Measurements from ENCODE around the gene PLXDC2.

The PLXDC2 gene

DNA sequence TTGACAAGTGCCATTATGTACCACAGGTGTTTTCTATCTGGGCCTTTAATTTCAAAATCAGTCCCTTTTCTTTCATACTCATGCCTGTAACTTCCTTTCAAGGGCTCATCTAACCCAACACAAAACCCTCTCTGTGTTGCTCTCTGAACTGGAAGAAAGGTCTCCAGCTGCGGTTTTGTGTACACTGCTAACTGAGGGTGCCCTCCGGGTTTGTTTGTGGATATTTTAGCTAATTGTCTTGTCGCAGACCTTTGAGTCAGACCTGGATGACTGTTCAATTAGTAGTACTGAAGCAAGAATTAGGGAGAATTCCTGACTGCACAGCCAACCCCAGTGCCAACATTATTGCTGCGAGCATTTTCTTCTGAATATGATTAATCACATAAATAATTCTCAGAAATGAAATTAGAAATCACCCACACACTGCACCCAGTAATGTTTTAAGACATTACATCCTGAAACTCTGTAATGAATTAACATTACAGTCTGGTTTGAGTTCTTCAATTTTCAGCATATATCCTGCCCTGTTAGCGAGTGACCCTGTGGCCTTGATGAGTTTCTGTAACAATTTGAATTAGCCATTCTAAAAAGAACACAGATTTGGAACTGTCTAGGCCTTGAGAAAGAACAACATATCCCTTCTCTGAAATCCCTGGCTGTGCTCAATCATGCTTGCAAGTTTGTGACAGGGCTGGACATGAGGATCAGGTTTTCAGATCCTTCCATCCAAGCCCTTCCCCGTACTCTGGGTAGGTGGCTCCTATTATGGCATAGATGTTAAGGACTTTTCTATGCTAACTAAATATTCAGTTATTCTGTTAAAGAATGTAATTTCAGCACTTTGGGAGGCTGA is 460.1 kb downstream of the PLXDC2 start:
- no peak for DNase-seq (ENCODE audit: low read depth)

DNA sequence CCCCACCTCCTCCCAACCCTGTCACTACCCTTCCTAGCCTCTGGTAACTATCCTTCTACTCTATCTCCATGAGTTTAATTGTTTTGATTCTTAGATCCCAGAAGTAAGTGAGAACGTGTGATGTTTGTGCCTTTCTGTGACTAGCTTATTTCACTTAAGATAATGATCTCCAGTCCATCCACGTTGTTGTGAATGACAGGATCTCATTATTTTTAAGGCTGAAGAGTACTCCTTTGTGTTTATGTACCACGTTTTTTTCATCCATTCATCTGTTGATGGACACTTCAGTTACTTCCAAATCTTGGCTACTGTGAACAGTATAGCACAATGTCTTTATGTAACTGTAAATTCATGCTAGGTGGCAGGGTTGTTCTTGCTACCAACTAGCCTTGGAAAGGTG is 461.6 kb downstream of the PLXDC2 start:
- no peak for DNase-seq (ENCODE audit: low read depth)

DNA sequence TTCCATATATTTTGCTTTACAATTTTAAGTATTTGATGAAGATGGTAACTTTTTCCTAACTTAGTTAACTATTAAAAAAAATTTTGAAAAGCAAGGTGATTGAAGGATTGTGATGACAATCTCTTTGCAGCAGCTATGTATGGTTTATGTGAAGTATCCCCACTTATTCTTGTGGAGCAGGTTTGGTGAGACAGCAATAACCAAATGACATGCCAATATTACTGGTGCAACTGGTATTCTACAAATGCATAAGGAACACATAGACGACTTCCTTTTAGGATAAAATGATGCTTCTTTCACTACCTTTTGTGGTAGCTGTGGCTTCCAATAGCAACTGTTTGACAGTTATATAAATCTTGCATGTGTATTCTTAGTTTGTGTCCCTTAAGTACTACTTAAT is 465.3 kb downstream of the PLXDC2 start:
- DNase-seq (ENCODE audit: low read depth) = no peak

DNA sequence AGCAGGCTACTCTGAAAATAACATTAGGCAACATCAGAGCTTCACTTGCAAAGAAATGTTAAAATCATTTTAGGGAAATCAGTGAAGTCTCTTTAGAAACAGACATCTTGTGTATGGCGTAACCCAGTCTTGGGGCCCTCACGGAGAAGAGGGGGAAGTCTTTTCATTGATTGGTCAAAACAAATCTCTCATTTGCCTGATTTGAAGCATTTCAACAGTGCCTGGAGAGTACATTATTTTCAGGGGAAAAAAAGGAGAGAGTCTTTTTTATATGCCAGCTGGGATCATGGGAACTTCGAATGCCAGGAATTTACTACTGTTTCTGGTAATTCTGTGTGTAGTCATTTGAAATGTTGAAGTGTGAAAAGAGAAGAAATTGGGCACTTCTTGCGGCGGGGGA is 471.4 kb downstream of the PLXDC2 start:
- DNase-seq (ENCODE audit: low read depth) = no peak

DNA sequence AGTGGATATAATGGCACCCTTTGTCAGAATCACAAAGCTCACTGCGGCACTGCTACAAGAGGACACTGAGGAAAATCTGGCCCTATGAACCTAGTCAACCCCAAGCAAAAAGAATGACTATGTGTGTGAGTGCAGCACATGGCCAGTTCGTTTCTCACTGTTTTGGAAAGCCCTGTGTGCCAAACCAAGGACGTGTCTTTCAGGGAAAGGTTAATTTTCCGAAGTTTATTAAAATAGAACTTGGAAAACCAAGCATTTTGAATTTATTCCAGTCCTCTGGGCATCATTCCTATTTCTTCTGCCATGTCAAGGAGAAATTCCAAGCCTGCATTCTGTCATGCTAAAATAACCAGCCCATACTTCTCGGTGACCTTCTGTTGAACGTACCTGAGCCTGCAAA is 471.8 kb downstream of the PLXDC2 start:
- no peak for DNase-seq (ENCODE audit: low read depth)

DNA sequence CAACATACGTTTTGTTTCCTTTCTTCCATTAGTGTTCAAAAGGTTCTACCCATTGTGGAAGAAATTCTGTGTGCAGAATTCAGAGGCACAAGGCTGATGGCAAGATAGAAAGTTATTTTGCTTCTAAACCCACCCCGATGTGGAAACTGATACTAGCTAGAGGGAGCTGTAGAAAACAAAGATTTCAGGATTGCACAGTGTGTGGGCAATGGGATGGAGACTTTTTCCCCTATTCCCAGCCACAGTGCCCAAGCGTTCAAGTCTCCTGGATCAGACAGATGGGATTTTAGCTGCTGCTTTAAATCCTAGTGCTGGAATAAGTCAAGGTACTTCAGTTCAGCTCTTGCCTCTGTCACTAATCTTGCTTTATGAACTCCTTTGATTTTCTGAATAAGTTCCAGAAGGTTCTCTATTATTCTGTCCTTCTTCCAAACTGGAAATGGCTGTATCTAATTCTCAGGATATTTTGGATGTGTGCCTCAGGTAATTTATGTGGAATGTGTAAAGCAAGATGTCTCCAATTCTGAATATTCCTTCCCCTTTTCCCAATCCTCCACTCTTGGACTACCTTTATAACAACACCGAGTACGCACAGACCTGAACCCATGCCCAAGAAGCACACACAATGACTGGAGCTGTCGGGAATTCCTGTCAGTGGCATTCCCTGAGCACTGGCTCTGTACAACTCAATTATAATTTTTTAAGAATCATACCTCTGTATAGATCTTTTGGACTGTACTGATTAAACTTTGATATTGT is 473.0 kb downstream of the PLXDC2 start:
- no peak for DNase-seq (ENCODE audit: low read depth)

DNA sequence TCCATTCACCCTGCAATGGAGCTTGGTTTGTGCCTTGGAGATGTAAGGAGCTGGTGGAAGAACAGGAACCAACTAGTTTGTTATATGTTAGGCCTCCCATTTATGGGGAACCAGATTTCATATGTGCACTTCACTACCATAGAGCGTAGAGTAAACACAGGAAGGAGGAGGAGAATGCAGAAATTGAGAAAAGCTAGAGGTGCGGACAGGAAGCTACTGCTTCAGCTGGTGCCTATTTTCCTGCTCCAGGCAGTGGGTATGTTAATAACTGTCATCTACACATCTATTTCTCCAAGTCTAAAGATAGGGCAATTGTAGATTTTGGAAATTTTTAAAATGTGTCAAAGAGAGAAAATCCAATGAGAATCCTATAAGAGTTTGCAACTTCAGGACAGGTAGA is 482.2 kb downstream of the PLXDC2 start:
- no peak for DNase-seq (ENCODE audit: low read depth)

DNA sequence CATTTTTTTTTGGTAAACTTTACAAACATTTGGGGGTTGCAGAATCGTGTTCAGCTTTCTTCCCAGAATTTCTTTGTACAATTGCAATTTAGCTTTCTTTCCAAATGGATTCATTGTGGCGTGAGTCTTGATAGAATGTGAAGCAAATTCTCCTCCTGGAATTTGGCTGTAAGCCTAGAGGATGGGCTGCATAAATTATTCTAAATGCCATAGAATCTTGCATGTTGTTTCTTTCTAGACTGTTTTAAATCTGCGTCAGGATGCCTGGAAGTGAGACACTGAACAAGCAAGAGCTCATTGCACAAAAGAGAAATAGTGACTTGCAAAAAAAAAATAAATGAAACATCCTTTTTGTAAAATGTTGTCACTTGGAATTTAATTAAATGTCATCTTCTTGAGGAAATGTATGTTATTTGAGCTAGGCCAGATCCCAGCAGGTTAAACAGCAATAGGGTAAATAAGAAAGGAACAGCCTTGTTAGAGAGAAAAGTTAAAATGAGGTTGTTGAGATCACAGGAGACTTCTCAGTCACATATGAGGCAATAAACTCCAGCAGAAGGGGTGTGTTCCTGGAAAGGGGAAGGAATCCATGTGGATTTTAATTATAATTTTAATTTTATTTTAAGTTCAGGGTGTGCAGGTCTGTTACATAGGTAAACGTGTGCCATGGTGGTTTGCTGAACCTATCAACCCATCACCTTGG is 483.0 kb downstream of the PLXDC2 start:
- DNase-seq (ENCODE audit: low read depth) = no peak

DNA sequence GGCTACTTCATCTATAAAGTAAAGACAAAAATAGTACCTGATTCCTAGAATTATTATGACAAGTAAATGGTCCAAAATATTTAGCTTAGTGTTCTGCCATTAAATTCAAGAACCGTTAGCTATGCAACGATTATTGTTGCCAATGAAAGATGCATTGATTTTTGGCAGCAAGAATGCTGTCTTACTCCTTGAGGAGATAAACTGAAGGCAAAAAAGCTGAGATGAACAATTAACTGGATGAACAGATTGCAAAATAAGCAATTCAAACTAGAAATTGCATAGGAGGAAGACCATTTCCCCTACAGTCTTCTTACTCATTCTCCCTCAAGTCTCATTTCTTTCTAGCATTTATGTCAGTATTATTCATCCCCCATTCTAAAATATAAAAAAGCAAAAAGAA is 484.5 kb downstream of the PLXDC2 start:
- DNase-seq (ENCODE audit: low read depth) = no peak

DNA sequence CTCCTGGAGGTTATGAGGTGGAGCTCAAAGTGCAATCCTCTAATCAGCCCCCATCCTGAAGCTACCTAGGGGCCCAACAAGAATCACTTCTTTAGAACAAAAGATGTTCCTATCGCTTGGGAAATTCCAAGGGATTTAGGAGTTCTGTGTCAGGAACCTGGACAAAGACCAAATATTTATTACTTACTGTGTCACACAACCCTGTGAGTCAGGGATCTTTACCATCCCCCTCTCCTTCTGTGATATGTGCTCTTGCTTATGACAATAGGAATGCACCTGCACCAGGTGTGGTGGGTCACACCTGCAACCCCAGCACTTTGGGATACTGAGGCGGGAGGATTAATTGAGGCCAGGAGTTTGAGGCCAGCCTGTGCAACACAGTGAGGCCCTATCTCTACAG is 485.8 kb downstream of the PLXDC2 start:
- DNase-seq (ENCODE audit: low read depth) = no peak

DNA sequence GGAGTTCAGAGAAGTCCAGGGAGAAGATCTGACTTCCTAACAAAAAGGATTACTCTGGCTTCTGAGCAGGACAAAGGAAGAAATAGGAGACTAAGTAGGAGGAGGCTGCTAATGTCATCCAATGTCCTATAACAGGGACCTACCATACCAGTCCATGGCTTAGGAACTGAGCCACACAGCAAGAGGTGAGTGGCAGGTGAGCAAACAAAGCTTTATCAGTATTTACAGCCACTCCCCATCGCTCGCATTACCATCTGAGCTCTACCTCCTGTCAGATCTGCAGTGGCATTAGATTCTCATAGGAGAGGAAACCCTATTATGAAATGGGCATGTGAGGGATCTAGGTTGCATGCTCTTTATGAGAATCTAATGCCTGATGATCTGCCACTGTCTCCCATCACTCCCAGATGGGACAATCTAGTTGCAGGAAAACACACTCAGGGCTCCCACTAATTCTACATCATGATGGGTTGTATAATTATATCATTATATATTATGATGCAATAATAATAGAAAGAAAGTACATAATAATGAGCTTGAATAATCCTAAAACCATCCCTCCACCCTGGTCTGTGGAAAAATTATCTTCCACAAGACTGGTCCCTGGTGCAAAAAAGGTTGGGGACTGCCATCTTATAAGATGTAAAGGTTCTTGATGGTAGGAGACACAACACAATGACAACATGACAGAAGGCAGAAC is 487.4 kb downstream of the PLXDC2 start:
- no peak for DNase-seq (ENCODE audit: low read depth)

DNA sequence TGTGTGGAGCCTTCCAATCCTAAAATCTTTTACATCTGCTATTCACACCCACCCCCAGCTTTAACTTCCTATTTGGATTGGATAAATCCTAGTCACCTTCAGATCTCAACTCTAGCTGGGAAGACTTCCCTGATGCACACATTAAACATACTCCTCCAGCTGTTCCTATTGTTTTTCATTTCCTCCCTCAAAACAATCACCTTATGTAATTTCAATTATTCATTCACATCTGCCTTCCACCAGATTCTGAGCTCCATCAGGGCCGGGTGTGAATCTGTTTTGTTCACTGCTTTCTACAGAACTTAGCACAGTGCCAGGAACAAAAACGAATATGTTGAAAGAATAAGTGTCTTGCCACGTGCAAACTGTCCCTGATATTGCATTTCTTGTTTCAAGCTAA is 497.4 kb downstream of the PLXDC2 start:
- no peak for DNase-seq (ENCODE audit: low read depth)

DNA sequence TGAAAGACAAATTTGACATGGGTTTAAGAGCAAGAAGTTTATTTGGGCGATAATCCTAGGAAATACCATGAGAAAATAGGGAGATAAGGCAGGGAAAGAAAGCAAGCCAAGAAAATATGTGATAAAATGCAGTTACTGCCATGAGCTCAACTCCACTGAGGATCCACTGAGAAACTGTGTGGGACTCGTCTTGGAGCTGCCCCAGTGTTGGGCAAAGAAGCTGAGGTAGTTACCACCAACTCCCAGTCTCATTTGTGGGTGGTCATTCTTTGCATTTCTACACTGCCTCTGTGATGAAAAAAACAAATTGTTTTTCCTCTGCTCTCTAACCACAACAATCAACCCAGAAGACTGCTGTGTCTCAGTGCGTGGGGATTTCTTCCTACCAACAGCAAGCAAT is 498.2 kb downstream of the PLXDC2 start:
- DNase-seq (ENCODE audit: low read depth) = no peak

DNA sequence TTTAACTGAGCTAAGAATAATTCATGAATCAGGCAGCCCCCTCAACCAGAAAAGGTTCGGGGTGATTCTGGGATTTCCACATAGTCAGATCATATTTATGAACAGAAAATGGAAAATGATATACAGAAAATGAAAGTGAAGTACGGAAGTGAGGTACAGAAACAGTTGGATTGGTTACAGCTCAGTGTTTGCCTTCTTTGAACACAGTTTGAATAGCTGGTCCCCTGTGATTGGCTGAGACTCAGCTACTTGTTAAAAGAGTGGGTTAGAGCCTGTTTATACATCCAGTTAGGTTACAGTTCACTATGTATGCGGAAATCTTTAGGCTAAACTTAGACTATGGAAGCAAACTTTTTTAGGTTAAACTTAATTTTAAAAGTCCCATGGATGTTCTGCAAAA is 511.7 kb downstream of the PLXDC2 start:
- DNase-seq (ENCODE audit: low read depth) = no peak

DNA sequence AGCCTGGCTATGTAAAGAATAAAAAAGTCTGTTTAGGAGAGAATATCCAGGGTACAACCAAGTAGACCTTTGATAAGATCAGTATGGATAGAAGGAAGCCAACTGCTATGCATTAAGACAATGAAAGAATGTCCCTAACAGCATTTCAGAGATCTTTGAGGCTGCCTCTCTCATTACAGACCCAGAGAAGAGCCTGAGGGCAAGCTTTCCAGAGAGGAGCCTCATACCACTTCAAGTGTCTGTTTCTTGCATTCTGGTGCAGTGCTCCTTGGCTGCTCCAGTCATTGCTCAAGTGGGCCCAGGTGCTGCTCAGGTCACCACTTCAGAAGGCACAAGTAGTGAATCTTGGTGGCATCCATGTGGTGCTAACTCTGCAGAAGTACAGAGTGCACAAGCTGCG is 514.0 kb downstream of the PLXDC2 start:
- DNase-seq (ENCODE audit: low read depth) = no peak

DNA sequence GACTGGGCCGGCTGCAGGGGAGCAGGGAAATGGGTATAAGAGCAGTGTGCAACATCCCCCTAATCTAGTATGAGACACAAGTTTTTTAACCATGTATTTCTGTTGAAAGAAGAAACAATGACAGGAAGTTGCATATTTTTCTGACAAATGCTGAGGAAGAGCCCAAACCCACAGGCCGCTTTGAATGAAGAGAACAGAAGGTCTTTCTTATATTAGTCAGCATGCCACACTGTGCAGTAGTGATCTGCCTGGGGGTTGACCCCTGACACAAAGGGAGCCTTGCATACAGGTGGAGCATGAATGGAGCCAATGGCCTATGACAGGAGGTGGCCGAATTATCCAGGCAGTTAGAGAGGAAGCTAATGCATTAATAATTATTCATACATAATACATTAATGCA is 518.3 kb downstream of the PLXDC2 start:
- DNase-seq (ENCODE audit: low read depth) = no peak
